HepG2 (cell line): Measurements from ENCODE around the gene EPN3. TPM values are rescaled to one million over a fixed set of nuclear protein-coding genes. Genes with fewer than 3 reads are reported as not detected.

Source experiments
- RAD21 ChIP-seq: fragments of 450-650 bp; formaldehyde crosslinking; IDR thresholded peaks from 2 replicates; pipeline ENCODE4 v1.5.0; 2020; ENCODE audit warnings: mild to moderate bottlenecking
- RARG ChIP-seq: sonication (generic); formaldehyde crosslinking; IDR thresholded peaks from 2 replicates; pipeline ENCODE4 v1.4.0; 2020; ENCODE audit warnings: low read depth, mild to moderate bottlenecking, missing genetic modification reagents
- ZNF274 ChIP-seq: sonication (generic); formaldehyde crosslinking; IDR thresholded peaks from 2 replicates; pipeline ENCODE4 v1.5.1; 2020; ENCODE audit warnings: mild to moderate bottlenecking, missing genetic modification reagents
- ZNF354B ChIP-seq: sonication (generic); formaldehyde crosslinking; IDR thresholded peaks from 2 replicates; pipeline ENCODE4 v1.8.0; 2022; ENCODE audit warnings: mild to moderate bottlenecking, missing genetic modification reagents
- ZNF451 ChIP-seq: sonication (generic); formaldehyde crosslinking; IDR thresholded peaks from 2 replicates; pipeline ENCODE4 v1.5.0; 2020; ENCODE audit warnings: mild to moderate bottlenecking, missing genetic modification reagents
- ZNF564 ChIP-seq: sonication (generic); formaldehyde crosslinking; IDR thresholded peaks from 2 replicates; pipeline ENCODE4 v1.8.1; 2023; ENCODE audit warnings: mild to moderate bottlenecking, missing genetic modification reagents
- ZNF605 ChIP-seq: sonication (generic); formaldehyde crosslinking; IDR thresholded peaks from 2 replicates; pipeline ENCODE4 v1.8.0; 2022; ENCODE audit warnings: mild to moderate bottlenecking, missing genetic modification reagents
- ZNF766 ChIP-seq: sonication (generic); formaldehyde crosslinking; IDR thresholded peaks from 2 replicates; pipeline ENCODE4 v1.5.0; 2020; ENCODE audit warnings: missing genetic modification reagents, borderline replicate concordance
- ZNF768 ChIP-seq: sonication (generic); formaldehyde crosslinking; IDR thresholded peaks from 2 replicates; pipeline ENCODE4 v1.4.0; 2020; ENCODE audit warnings: missing genetic modification reagents
- ZNF839 ChIP-seq: sonication (generic); formaldehyde crosslinking; IDR thresholded peaks from 2 replicates; pipeline ENCODE4 v1.4.0; 2020; ENCODE audit warnings: missing genetic modification reagents, mild to moderate bottlenecking, borderline replicate concordance
- polyA plus RNA-seq, 8 experiments: library from polyadenylated mRNA; depleted of rRNA in 3 of 8; stranded (reverse) in 7 of 8; unstranded in 1 of 8; fragments of >200 nt; fragmentation: Illumina TruSeq in 4 of 8; extraction: Trizol in 4 of 8; gene quantifications; 2 replicates each; pipeline versions ENCODE4 v1.2.1 to v1.2.3, GENCODE V29; 2011 to 2016; ENCODE audit warnings: low read depth in 4 of 8, missing spikeins in 1 of 8, mixed read lengths in 1 of 8; ENCODE audit not compliant: insufficient read depth in 1 of 8
- total RNA-seq, 5 experiments: library from RNA; depleted of rRNA; stranded (reverse); fragments of >200 nt; fragmentation: Illumina TruSeq; extraction: Trizol; gene quantifications; 2 replicates each; pipeline ENCODE4 v1.2.3, GENCODE V29; 2016; ENCODE audit warnings: low read depth in 1 of 5
- TF ChIP-seq, protein P1 (sequence below): IDR thresholded peaks from 2 replicates; pipeline ENCODE4 v1.6.1; 2016; ENCODE audit warnings: low read depth
- TF ChIP-seq, protein P2 (sequence below): sonication (generic); formaldehyde crosslinking; IDR thresholded peaks from 2 replicates; pipeline ENCODE4 v1.9.0; 2022; ENCODE audit warnings: missing genetic modification reagents, mild to moderate bottlenecking, borderline replicate concordance
- TF ChIP-seq, protein P3 (sequence below): sonication (generic); formaldehyde crosslinking; IDR thresholded peaks from 2 replicates; pipeline ENCODE4 v1.9.0; 2021; ENCODE audit warnings: missing genetic modification reagents, borderline replicate concordance
- TF ChIP-seq, protein P4 (sequence below): sonication (generic); formaldehyde crosslinking; IDR thresholded peaks from 2 replicates; pipeline ENCODE4 v1.5.0; 2020; ENCODE audit warnings: missing genetic modification reagents, mild to moderate bottlenecking, borderline replicate concordance
- TF ChIP-seq, protein P5 (sequence below): sonication (generic); formaldehyde crosslinking; IDR thresholded peaks from 2 replicates; pipeline ENCODE4 v1.4.0; 2020; ENCODE audit warnings: missing genetic modification reagents, borderline replicate concordance
- TF ChIP-seq, protein P6 (sequence below): sonication (generic); formaldehyde crosslinking; IDR thresholded peaks from 2 replicates; pipeline ENCODE4 v1.4.0; 2020; ENCODE audit warnings: missing genetic modification reagents
- TF ChIP-seq, protein P7 (sequence below): sonication (generic); formaldehyde crosslinking; IDR thresholded peaks from 2 replicates; pipeline ENCODE4 v1.5.0; 2020; ENCODE audit warnings: mild to moderate bottlenecking, missing genetic modification reagents, moderate library complexity

Gene EPN3
- total and polyA plus RNA-seq, 2 of the 13 experiments (the other 11 are each of a cell fraction or from before 2014, with no cell fraction given): 0.11 to 0.95 TPM

DNA sequence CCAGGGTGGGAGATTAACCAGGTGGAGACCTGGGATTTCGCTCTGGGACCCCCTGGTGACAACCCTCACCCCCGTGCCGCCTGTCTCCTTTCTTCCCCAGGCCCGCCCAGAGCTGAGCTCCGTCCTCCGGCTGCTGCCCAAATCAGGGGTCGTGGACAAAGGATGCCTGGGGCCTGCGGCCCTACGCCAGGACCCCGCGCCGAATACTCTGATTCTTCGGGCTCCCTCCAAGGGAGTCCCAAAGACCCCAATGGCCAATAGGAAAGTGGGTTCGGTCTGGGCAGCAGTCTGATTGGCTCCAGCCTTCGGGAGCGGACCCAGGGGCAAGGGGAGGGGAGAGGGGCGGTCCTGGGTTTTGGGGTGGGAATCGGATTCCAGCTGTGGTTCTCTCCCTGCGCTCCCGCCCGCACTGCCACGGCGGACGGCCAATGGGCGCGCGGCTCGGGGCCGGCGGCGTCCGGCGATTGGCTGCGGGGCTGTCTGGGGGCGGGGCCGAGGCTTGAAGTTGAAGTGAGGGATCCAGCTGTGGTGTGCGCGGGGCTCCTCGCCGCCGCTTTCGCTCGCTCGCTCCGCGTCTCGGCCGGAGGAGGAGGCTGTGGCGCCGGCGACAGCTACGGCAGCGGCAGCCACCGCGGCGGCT is 27.8 kb downstream of the EPN3 start, which contains the start of gene CACNA1G (continued):
- TF ChIP-seq ZNF766: no peak
- no peak for TF ChIP-seq RAD21 (CRISPR knock-in tag)
- no peak for TF ChIP-seq RARG (CRISPR knock-in tag)
- TF ChIP-seq, protein P1, sequence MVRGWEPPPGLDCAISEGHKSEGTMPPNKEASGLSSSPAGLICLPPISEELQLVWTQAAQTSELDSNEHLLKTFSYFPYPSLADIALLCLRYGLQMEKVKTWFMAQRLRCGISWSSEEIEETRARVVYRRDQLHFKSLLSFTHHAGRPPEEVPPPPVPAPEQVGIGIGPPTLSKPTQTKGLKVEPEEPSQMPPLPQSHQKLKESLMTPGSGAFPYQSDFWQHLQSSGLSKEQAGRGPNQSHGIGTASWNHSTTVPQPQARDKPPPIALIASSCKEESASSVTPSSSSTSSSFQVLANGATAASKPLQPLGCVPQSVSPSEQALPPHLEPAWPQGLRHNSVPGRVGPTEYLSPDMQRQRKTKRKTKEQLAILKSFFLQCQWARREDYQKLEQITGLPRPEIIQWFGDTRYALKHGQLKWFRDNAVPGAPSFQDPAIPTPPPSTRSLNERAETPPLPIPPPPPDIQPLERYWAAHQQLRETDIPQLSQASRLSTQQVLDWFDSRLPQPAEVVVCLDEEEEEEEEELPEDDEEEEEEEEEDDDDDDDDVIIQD: 0 out of 2 replicates have a peak, but pooled peaks have one; percentile 44
- no peak for TF ChIP-seq ZNF274 (CRISPR knock-in tag)
- TF ChIP-seq, protein P2, sequence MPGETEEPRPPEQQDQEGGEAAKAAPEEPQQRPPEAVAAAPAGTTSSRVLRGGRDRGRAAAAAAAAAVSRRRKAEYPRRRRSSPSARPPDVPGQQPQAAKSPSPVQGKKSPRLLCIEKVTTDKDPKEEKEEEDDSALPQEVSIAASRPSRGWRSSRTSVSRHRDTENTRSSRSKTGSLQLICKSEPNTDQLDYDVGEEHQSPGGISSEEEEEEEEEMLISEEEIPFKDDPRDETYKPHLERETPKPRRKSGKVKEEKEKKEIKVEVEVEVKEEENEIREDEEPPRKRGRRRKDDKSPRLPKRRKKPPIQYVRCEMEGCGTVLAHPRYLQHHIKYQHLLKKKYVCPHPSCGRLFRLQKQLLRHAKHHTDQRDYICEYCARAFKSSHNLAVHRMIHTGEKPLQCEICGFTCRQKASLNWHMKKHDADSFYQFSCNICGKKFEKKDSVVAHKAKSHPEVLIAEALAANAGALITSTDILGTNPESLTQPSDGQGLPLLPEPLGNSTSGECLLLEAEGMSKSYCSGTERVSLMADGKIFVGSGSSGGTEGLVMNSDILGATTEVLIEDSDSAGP (CRISPR knock-in tag): peak; percentile 37; the same call in 1 of the 2 replicates
- TF ChIP-seq ZNF451 (CRISPR knock-in tag): no peak
- no peak for TF ChIP-seq ZNF605 (CRISPR knock-in tag)
- TF ChIP-seq, protein P3, sequence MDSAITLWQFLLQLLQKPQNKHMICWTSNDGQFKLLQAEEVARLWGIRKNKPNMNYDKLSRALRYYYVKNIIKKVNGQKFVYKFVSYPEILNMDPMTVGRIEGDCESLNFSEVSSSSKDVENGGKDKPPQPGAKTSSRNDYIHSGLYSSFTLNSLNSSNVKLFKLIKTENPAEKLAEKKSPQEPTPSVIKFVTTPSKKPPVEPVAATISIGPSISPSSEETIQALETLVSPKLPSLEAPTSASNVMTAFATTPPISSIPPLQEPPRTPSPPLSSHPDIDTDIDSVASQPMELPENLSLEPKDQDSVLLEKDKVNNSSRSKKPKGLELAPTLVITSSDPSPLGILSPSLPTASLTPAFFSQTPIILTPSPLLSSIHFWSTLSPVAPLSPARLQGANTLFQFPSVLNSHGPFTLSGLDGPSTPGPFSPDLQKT (CRISPR knock-in tag): no peak
- TF ChIP-seq ZNF354B (CRISPR knock-in tag): no peak
- TF ChIP-seq, protein P4, sequence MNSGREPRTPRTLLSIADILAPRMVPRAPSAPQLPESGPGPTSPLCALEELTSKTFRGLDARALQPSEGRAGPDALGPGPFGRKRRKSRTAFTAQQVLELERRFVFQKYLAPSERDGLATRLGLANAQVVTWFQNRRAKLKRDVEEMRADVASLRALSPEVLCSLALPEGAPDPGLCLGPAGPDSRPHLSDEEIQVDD (CRISPR knock-in tag): no peak
- TF ChIP-seq ZNF768: peak; percentile 29; the same call in 1 of the 2 replicates
- TF ChIP-seq, protein P5, sequence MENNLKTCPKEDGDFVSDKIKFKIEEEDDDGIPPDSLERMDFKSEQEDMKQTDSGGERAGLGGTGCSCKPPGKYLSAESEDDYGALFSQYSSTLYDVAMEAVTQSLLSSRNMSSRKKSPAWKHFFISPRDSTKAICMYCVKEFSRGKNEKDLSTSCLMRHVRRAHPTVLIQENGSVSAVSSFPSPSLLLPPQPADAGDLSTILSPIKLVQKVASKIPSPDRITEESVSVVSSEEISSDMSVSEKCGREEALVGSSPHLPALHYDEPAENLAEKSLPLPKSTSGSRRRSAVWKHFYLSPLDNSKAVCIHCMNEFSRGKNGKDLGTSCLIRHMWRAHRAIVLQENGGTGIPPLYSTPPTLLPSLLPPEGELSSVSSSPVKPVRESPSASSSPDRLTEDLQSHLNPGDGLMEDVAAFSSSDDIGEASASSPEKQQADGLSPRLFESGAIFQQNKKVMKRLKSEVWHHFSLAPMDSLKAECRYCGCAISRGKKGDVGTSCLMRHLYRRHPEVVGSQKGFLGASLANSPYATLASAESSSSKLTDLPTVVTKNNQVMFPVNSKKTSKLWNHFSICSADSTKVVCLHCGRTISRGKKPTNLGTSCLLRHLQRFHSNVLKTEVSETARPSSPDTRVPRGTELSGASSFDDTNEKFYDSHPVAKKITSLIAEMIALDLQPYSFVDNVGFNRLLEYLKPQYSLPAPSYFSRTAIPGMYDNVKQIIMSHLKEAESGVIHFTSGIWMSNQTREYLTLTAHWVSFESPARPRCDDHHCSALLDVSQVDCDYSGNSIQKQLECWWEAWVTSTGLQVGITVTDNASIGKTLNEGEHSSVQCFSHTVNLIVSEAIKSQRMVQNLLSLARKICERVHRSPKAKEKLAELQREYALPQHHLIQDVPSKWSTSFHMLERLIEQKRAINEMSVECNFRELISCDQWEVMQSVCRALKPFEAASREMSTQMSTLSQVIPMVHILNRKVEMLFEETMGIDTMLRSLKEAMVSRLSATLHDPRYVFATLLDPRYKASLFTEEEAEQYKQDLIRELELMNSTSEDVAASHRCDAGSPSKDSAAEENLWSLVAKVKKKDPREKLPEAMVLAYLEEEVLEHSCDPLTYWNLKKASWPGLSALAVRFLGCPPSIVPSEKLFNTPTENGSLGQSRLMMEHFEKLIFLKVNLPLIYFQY (CRISPR knock-in tag): no peak
- no peak for TF ChIP-seq ZNF564 (CRISPR knock-in tag)
- TF ChIP-seq ZNF839 (CRISPR knock-in tag): no peak
- TF ChIP-seq, protein P6, sequence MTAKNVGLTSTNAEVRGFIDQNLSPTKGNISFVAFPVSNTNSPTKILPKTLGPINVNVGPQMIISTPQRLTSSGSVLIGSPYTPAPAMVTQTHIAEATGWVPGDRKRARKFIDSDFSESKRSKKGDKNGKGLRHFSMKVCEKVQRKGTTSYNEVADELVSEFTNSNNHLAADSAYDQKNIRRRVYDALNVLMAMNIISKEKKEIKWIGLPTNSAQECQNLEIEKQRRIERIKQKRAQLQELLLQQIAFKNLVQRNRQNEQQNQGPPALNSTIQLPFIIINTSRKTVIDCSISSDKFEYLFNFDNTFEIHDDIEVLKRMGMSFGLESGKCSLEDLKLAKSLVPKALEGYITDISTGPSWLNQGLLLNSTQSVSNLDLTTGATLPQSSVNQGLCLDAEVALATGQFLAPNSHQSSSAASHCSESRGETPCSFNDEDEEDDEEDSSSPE: peak; percentile 77
- TF ChIP-seq, protein P7, sequence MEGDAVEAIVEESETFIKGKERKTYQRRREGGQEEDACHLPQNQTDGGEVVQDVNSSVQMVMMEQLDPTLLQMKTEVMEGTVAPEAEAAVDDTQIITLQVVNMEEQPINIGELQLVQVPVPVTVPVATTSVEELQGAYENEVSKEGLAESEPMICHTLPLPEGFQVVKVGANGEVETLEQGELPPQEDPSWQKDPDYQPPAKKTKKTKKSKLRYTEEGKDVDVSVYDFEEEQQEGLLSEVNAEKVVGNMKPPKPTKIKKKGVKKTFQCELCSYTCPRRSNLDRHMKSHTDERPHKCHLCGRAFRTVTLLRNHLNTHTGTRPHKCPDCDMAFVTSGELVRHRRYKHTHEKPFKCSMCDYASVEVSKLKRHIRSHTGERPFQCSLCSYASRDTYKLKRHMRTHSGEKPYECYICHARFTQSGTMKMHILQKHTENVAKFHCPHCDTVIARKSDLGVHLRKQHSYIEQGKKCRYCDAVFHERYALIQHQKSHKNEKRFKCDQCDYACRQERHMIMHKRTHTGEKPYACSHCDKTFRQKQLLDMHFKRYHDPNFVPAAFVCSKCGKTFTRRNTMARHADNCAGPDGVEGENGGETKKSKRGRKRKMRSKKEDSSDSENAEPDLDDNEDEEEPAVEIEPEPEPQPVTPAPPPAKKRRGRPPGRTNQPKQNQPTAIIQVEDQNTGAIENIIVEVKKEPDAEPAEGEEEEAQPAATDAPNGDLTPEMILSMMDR (CRISPR knock-in tag): peak; percentile 25; the same call in 1 of the 2 replicates
